GM19397 (cell line): ENCODE data around the gene TPCN2.

ENCODE experiments used
- ATAC-seq: cut with Tn5 transposase; IDR thresholded peaks from one replicate; pipeline ENCODE4 v1.9.1; 2021; ENCODE audit warnings: mild to moderate bottlenecking, moderate library complexity; ENCODE audit not compliant: unreplicated experiment

Gene TPCN2

GRCh38 chr11:69159150-69159852, 110.6 kb downstream of the TPCN2 start:
- no peak for ATAC-seq

GRCh38 chr11:69160296-69161116, 111.8 kb downstream of the TPCN2 start:
- no peak for ATAC-seq

GRCh38 chr11:69161117-69161407, 112.3 kb downstream of the TPCN2 start:
- ATAC-seq = no peak

GRCh38 chr11:69162505-69162904, 113.8 kb downstream of the TPCN2 start:
- no peak for ATAC-seq

- no peak for ATAC-seq
Observed at GRCh38 chr11:69163842-69164241, 115.1 kb downstream of the TPCN2 start.

GRCh38 chr11:69164824-69165223, 116.1 kb downstream of the TPCN2 start:
- ATAC-seq = no peak

GRCh38 chr11:69165775-69166174, 117.0 kb downstream of the TPCN2 start:
- no peak for ATAC-seq

- ATAC-seq = peak; percentile 84
Observed at GRCh38 chr11:69166218-69167115, 117.7 kb downstream of the TPCN2 start.

GRCh38 chr11:69167130-69167915, 118.6 kb downstream of the TPCN2 start:
- ATAC-seq = no peak

- ATAC-seq = no peak
Observed at GRCh38 chr11:69167916-69168691, 119.4 kb downstream of the TPCN2 start.

GRCh38 chr11:69169479-69169878, 120.7 kb downstream of the TPCN2 start:
- ATAC-seq = no peak

GRCh38 chr11:69170704-69171103, 122.0 kb downstream of the TPCN2 start:
- ATAC-seq = no peak

- no peak for ATAC-seq
Observed at GRCh38 chr11:69171476-69172240, 122.9 kb downstream of the TPCN2 start.

GRCh38 chr11:69172674-69173073, 123.9 kb downstream of the TPCN2 start:
- no peak for ATAC-seq

GRCh38 chr11:69173331-69173730, 124.6 kb downstream of the TPCN2 start:
- no peak for ATAC-seq

GRCh38 chr11:69173925-69174581, 125.3 kb downstream of the TPCN2 start:
- ATAC-seq = no peak

- ATAC-seq = no peak
Observed at GRCh38 chr11:69174841-69175240, 126.1 kb downstream of the TPCN2 start.

GRCh38 chr11:69178819-69179482, 130.2 kb downstream of the TPCN2 start:
- no peak for ATAC-seq
